A549 treated with CpdA at 1 μM for 4 hours (cell line): ENCODE results near the gene WNT2B. TPM values are rescaled to one million over a fixed set of nuclear protein-coding genes. Genes with fewer than 3 reads are reported as not detected.

ENCODE experiments used
- total RNA-seq: library from RNA; stranded (reverse); fragments of 200-300 nt; extraction: Qiagen RNA extraction; gene quantifications from 5 replicates; pipeline ENCODE4 v1.2.3, GENCODE V29; 2022; ENCODE audit warnings: low read depth

Gene WNT2B
- total RNA-seq = 0.24 to 0.44 TPM (median 0.27 TPM) in 5 replicates

GRCh38 chr1:112508278-112509004 lies at the start of gene WNT2B:
TSS of gene WNT2B (plus strand) at chr1:112508965. CDS start at chr1:112509263, 298 bp downstream.

Other genes with a start within 250 kb of the WNT2B start
- 6.3 to 9.7 TPM (median 7.6 TPM) in 5 replicates for gene CTTNBP2NL, start 112.8 kb upstream of the WNT2B start, total RNA-seq
- gene ST7L, start 110.2 kb downstream of the WNT2B start, total RNA-seq = 9.4 to 12.9 TPM (median 10.9 TPM) in 5 replicates
- 58.0 to 85.4 TPM (median 63.1 TPM) in 5 replicates for gene CAPZA1, start 110.9 kb downstream of the WNT2B start, total RNA-seq
- gene MOV10, start 165.7 kb downstream of the WNT2B start, total RNA-seq = 25.7 to 37.5 TPM (median 28.0 TPM) in 5 replicates
- 344 to 388 TPM (median 368 TPM) in 5 replicates for gene RHOC, start 198.2 kb downstream of the WNT2B start, total RNA-seq
- gene PPM1J, start 206.4 kb downstream of the WNT2B start, total RNA-seq = 0.79 to 1.5 TPM (median 0.96 TPM) in 5 replicates